Measurements from ENCODE around the gene LENG1.
A peak's percentile ranks its signal among the peaks of the same experiment; 100 is the strongest.
"Not testable (repeated sequence)": the region's sequence is repeated elsewhere in the genome, so short reads cannot be mapped to it uniquely, and the experiment has no call there.

Gene LENG1

GRCh38 chr19:54159352-54160181 is at the start of gene LENG1:
TSS of gene LENG1 (minus strand) at chr19:54159721. CDS start at chr19:54159695, 26 bp downstream.
- peak; percentile 99 for DNase-seq (ENCODE audit: low read depth)

GRCh38 chr19:54208784-54209057 is 49.2 kb upstream of the LENG1 start:
- DNase-seq (ENCODE audit: low read depth) = no peak

- no peak for DNase-seq (ENCODE audit: low read depth)
These were observed 48.7 kb upstream of the LENG1 start for GRCh38 chr19:54207983-54208783.

- no peak for DNase-seq (ENCODE audit: low read depth)
These were observed 48.1 kb upstream of the LENG1 start for GRCh38 chr19:54207676-54207982.

GRCh38 chr19:54207193-54207592 is 47.7 kb upstream of the LENG1 start:
- DNase-seq (ENCODE audit: low read depth) = not testable (repeated sequence)

GRCh38 chr19:54206831-54207177 is 47.3 kb upstream of the LENG1 start:
- DNase-seq (ENCODE audit: low read depth) = no peak

GRCh38 chr19:54206030-54206830 is 46.7 kb upstream of the LENG1 start:
- no peak for DNase-seq (ENCODE audit: low read depth)

- DNase-seq (ENCODE audit: low read depth) = no peak
These were observed 45.4 kb upstream of the LENG1 start for GRCh38 chr19:54204767-54205468.

GRCh38 chr19:54203151-54203611 is 43.7 kb upstream of the LENG1 start:
- no peak for DNase-seq (ENCODE audit: low read depth)

- DNase-seq (ENCODE audit: low read depth) = no peak
These were observed 42.5 kb upstream of the LENG1 start for GRCh38 chr19:54201980-54202379.

- no peak for DNase-seq (ENCODE audit: low read depth)
These were observed 41.7 kb upstream of the LENG1 start for GRCh38 chr19:54201172-54201701.

- no peak for DNase-seq (ENCODE audit: low read depth)
These were observed 39.9 kb upstream of the LENG1 start for GRCh38 chr19:54199401-54199800.

- DNase-seq (ENCODE audit: low read depth) = no peak
These were observed 37.6 kb upstream of the LENG1 start for GRCh38 chr19:54197121-54197520.

- DNase-seq (ENCODE audit: low read depth) = no peak
These were observed 37.0 kb upstream of the LENG1 start for GRCh38 chr19:54196536-54196935.

- DNase-seq (ENCODE audit: low read depth) = not testable (repeated sequence)
These were observed 34.9 kb upstream of the LENG1 start for GRCh38 chr19:54194463-54194862.

GRCh38 chr19:54193011-54193410 is 33.5 kb upstream of the LENG1 start:
- no peak for DNase-seq (ENCODE audit: low read depth)

- no peak for DNase-seq (ENCODE audit: low read depth)
These were observed 32.4 kb upstream of the LENG1 start for GRCh38 chr19:54191811-54192453.

GRCh38 chr19:54191011-54191810 is 31.7 kb upstream of the LENG1 start, which contains the start of gene TSEN34:
TSS of gene TSEN34 (plus strand) at chr19:54191308. CDS start at chr19:54191365, 57 bp downstream.
- peak; percentile 82 for DNase-seq (ENCODE audit: low read depth)

GRCh38 chr19:54190503-54191010 is 31.0 kb upstream of the LENG1 start:
- DNase-seq (ENCODE audit: low read depth) = peak; percentile 100
